ENCODE results near the gene ZNF493.

GRCh38 chr19:21460686-21461085, 63.8 kb downstream of the ZNF493 start:
- TF ChIP-seq CTCF (conservative IDR thresholded peaks at IDR 0.05): no peak
- TF ChIP-seq ZFX (IDR thresholded peaks at IDR 0.05): no peak

Measured in C4-2B (cell line).